ENCODE results near the gene DHTKD1.
A peak's percentile ranks its signal among the peaks of the same experiment; 100 is the strongest.
"Not testable (repeated sequence)": the region's sequence is repeated elsewhere in the genome, so short reads cannot be mapped to it uniquely, and the experiment has no call there.

The DHTKD1 gene

DNA sequence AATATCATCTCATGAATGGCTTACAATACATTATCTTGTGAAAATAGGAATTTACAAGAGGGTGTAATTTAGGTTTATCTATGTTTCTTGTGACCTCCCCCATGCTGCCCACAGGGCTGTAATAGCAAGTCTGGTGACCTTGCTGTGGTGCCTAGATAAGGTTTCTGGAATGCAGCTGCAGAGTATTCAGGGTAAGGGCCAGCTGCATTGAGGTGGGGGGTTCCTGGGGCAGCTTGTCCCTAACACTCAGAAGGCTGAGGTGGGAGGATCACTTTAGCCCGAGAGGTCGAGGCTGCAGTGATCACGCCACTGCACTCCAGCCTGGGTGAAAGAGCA is 5.3 kb upstream of the DHTKD1 start:
- DNase-seq: peak; percentile 97

- DNase-seq: no peak
These were observed 1.4 kb upstream of the DHTKD1 start for GRCh38 chr10:12067336-12067735.

DNA sequence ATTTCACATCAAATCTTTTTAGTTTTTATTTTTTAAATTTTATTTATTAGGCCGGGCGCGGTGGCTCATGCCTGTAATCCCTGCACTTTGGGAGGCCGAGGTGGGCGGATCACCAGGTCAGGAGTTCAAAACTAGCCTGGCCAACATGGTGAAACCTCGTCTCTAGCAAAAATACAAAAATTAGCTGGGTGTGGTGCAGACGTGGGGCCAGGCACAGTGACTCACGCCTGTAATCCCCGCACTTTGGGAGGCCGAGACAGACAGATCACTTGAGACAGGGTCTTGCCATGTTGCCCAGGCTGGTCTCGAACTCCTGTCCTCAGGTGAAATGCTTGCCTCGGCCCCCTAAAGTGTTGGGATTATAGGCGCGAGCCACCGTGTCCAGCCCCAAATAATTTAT is 2.7 kb downstream of the DHTKD1 start:
- DNase-seq: not testable (repeated sequence)

- DNase-seq: no peak
These were observed 4.8 kb downstream of the DHTKD1 start for GRCh38 chr10:12073526-12073925.

DNA sequence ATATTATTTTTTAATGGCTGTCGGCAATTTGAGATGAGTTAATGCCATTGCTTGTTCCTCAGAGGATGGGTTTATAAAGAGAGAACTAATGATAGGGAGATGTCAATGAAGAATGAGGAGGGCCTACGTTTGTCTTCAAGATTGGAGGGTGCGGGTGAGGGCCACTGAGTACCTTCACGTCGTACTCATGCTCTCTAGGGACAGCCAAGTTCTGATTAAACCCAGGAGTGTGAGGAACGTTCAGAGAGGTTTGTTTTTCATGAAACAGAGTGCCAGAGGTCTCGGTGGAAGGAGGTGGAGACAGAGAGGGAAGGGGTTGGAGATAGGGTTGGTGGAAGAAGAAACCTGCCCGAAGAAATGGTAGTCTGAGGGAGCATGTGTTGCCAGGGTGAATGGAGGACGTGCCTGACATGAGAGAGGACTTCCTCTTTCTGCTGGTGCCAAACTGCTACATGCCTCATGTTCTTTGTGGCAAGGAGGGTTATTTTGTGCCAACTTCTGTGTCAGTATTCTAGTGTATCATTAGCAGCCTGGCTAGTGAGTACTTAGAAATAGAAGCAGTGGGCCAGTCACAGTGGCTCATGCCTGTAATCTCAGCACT is 8.9 kb downstream of the DHTKD1 start:
- DNase-seq: no peak

DNA sequence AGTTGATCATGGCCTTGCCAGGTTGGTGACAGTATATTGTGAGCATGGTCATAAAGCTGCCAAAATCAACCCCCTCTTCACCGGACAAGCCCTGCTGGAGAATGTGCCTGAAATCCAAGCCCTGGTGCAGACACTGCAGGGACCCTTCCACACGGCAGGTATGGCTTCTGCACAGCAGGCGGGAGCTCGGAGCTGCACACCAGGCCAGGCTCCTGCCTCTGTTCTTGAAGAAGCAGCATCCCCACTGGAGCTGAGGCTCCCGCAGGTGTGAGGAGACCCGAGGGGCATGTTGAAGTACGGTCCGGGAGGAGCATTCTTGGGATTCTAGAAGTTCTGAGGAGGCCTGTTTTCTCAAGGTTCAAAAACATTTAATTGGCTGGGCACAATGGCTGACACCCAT is 12.7 kb downstream of the DHTKD1 start:
- no peak for DNase-seq

GRCh38 chr10:12081879-12082557 is 13.3 kb downstream of the DHTKD1 start:
- no peak for DNase-seq

DNA sequence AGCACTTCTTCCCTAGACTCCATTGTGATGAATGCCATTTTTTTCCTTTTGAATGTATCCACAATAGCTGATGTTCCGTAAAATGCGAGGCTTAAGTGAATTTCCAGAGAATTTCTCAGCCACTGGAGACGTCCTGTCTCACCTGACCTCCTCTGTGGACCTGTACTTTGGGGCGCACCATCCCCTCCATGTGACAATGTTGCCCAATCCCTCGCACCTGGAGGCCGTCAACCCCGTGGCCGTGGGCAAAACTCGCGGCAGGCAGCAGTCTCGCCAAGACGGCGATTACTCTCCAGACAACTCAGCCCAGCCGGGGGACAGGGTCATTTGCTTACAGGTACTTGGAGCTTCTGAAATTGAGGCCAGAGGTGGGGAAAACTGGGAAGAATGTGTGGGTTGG is 20.2 kb downstream of the DHTKD1 start:
- no peak for DNase-seq

DNA sequence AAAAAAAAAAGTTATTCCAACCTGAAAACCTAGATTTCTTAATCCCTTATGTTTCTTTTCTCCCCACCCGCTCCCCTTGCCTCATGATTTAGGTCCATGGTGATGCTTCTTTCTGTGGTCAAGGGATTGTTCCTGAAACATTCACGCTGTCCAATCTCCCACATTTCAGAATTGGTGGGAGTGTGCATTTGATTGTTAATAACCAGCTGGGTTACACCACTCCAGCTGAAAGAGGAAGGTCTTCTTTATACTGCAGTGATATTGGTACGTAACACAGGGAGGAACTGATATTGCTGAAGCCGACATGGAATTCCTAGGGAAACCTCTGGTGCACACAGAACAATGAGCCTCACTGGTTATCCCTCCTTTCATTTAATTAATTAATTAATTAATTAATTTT is 22.7 kb downstream of the DHTKD1 start:
- no peak for DNase-seq

GRCh38 chr10:12097361-12097760 is 28.6 kb downstream of the DHTKD1 start:
- DNase-seq: not testable (repeated sequence)

DNA sequence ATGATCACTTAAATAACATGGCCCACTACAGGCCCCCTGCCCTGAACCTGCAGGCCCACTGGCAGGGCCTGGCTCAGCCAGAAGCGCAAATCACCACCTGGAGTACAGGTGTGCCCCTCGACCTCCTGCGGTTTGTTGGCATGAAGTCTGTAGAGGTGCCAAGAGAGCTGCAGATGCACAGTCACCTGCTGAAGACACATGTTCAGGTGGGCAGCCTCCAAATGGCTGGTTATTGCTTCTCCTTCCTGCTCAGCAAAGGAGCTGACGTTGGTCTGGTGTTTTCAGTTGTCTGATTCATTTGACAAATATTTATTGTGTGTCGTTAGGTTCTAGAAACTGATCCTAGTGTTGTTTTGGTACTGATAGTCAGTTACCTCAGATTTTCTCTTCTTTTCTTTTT is 29.0 kb downstream of the DHTKD1 start:
- DNase-seq: no peak

DNA sequence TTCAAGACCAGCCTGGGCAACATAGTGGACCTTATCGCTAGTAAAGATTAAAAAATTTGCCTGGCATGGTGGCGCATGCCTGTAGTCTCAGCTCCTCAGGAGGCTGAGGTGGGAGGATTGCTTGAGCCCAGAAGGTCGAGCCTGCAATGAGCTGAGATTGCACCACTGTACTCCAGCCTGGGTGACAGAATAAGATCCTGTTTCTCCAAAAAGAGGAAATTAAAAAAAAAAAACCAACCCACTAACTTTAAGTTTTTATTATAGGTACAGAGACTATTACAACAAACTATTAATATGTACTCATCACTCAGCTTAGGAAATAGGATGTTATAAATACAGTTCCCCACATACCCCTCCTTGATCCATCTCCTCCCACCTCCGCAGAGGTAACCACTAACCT is 30.2 kb downstream of the DHTKD1 start:
- DNase-seq: no peak

DNA sequence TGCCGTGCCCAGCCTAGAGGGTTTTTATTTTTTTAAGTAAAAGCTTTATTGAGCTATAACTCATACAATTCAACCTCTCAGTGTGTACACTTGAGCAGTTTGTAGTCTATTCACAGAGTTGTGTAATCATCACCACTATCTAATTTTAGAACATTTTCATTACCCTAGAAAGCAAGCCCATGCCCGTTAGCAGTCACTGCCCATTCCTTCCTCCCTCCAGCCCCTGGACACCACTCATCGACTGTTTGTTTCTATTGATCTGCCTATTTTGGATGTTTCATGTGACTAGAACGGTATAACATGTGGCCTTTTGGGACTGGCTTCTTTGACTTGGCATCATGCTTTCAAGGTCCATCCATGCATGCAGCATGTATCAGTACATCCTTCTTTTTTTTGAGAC is 35.0 kb downstream of the DHTKD1 start:
- no peak for DNase-seq

GRCh38 chr10:12107781-12108180 is 39.0 kb downstream of the DHTKD1 start:
- DNase-seq: no peak

DNA sequence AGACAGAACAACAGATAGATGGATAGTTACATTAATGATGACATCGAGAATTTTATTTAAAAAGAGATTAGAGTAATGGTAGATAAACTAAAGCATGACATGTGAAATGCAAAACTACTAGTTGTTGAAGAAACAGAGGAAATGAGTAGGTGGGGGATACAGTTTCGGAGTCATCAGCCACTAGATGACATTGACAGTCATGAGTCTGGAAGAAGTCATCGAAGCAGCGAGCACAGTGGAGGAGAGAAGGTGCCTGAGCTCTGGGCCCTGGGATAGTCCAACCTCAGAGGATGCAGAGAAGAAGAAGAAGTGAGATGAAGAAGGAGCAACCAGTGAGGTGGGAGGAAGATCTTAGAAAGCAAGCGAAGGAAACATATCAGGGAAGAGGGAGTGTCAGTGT is 40.5 kb downstream of the DHTKD1 start:
- DNase-seq: no peak

DNA sequence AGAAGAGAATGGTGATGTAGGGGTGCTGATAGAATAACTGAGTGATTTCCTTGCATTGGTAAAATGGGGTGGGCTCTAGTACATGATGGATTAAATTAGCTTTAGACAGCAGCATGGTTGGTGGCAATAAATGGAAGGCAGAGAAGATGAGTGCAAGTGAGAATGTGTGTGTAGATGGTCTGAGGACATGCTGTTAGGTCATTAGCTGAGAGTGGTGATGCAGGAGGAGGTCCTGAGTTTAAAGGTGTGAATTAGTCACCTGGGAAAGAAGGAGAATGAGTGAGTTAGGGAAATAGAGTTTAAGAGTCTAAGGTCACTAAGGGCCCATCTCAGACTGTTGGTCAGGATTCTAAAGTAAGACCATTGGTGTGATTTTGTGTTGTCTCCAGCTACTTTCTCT is 42.8 kb downstream of the DHTKD1 start:
- DNase-seq: no peak

DNA sequence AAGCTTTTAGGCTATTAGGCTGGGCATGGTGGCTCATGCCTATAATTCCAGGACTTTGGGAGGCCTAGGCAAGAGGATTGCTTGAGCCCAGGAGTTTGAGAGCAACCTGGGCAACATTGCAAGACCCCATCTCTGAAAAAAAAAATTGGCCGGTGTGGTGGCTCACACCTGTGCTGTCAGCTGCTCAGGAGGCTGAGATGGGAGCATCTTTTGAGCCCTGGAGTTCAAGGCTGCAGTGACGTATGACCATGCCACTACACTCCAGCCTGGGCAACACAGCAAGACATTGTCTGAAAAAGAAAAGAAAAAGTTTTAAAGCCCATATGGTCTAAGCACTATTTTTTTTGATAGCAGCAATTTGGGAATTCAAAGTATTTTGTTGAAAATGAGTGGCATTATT is 44.9 kb downstream of the DHTKD1 start:
- no peak for DNase-seq

GRCh38 chr10:12121673-12122072 is 52.9 kb downstream of the DHTKD1 start:
- no peak for DNase-seq

DNA sequence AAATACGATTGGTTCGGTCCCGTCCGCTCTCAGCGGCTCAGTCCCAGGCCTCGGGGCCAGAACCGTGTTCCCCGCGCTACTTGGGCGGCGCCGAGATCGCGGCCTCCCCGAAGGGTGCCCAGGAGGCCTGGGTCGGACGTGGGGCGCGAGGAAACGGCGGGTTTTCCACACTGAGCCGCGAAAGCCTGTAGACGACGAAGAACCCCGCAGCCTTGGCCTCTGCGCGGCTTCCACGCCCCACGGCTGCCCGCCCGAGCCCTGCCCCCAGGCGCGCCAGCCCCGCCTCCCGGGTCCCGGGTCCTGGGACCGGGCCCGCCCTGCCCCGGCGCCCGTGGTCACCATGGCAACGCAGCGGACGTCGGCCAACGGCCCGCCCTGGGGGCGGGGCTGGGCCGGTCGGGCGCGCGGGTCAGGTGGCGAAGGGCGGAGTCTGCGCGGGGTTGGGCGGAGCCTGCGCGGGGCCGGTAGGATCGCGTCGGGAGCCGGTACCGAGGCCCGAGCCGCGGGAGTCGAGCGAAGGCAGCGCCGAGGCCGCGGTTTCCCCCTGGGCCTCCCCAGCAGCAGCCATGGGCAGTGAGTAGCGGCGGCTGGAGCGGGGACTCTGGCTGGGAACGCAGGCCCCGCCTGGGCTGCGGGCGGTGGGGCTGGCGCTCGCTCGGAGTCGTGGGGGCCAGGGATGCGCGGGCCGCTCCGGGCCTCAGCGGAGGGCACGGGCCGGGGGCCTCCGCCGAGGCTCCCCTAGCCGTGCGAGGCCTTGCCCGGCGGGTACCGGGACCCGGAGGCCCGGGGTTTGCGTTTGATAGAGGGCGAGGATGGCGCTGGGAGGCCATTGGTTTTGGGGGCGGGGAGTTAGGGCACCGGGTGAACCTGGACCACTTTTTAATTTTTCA is 60.7 kb downstream of the DHTKD1 start, which contains the start of gene SEC61A2:
SEC61A2 (plus strand) TSS at position 456 of the 890 bp plus-strand sequence; CDS start at position 567, 111 bp downstream.
- DNase-seq: peak; percentile 98

- DNase-seq: peak; percentile 87
These were observed 61.6 kb downstream of the DHTKD1 start for GRCh38 chr10:12130237-12130872.

DNA sequence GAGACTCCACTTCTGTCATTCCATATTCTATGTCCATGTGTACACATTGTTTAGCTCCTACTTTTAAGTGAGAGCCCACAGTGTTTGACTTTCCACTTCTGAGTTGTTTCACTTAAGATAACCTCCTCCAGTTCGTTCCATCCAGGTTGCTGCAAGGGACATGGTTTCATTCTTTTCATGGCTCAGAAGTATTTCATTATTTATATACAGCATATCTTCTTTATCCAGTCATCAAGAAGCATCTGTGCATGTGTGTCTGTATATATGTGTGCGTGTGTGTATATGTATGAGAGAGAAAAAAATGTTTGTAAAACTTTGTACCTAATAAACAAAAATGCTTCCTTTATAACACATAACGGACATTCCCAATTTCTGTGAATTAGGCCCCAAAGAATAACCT is 66.9 kb downstream of the DHTKD1 start:
- DNase-seq: no peak

GRCh38 chr10:12140038-12140437 is 71.3 kb downstream of the DHTKD1 start:
- DNase-seq: no peak

- DNase-seq: no peak
These were observed 75.8 kb downstream of the DHTKD1 start for GRCh38 chr10:12144538-12144937.

GRCh38 chr10:12150163-12150562 is 81.4 kb downstream of the DHTKD1 start:
- no peak for DNase-seq

All from OCI-M1 (cell line).